IMR-90 (cell line): ENCODE data around the gene TF. TPM values are rescaled to one million over a fixed set of nuclear protein-coding genes. Genes with fewer than 3 reads are reported as not detected.

Source experiments
- ATAC-seq: fragments of 200-7000 bp; cut with Tn5 transposase; 2 replicates; pipeline ENCODE4 v1.9.1; 2020; ENCODE audit warnings: low read depth, mild to moderate bottlenecking, moderate library complexity
- BruUV-seq: library from RNA; stranded (reverse); fragments of 400-500 nt; replicated peaks from 2 replicates; lab custom pipeline; 2021; lab: Mats Ljungman, UMichigan
- CTCF ChIA-PET: fragments of 300-600 bp; formaldehyde crosslinking; extraction: SDS; loops from one replicate; lab custom pipeline; 2021; ENCODE audit warnings: antibody characterized with exemption; lab: Yijun Ruan, JAX
- POLR2A ChIA-PET: fragments of 300-600 bp; sonication (Branson Sonifier 250); formaldehyde crosslinking; loops from one replicate; lab custom pipeline; 2022; ENCODE audit warnings: antibody characterized with exemption; ENCODE audit not compliant: unreplicated experiment; lab: Charles Lee
- DNase-seq: peaks from one replicate; pipeline ENCODE4 v3.0.0; 2013
- H2AFZ ChIP-seq: replicated peaks from 2 replicates; pipeline ENCODE3; 2013; ENCODE audit warnings: low read length, mild to moderate bottlenecking; ENCODE audit not compliant: poor library complexity
- H2AK5ac ChIP-seq: 2 replicates; pipeline ENCODE4 v1.6.1; 2013; ENCODE audit warnings: low read depth, low read length, inconsistent platforms
- H2AK9ac ChIP-seq: replicated peaks from 2 replicates; pipeline ENCODE3; 2013; ENCODE audit warnings: mild to moderate bottlenecking, low read depth, low read length, moderate library complexity; ENCODE audit not compliant: poor library complexity
- H2BK120ac ChIP-seq: 2 replicates; pipeline ENCODE4 v1.6.1; 2013; ENCODE audit warnings: low read depth, low read length, inconsistent platforms
- H2BK15ac ChIP-seq: 3 replicates; pipeline ENCODE4 v1.6.1; 2013; ENCODE audit warnings: low read depth, low read length, inconsistent platforms
- H2BK20ac ChIP-seq: 2 replicates; pipeline ENCODE4 v1.6.1; 2013; ENCODE audit warnings: low read depth, mild to moderate bottlenecking, inconsistent platforms, low read length, moderate library complexity
- H2BK5ac ChIP-seq: 2 replicates; pipeline ENCODE4 v1.6.1; 2013; ENCODE audit warnings: mild to moderate bottlenecking, low read depth, low read length, inconsistent platforms; ENCODE audit not compliant: poor library complexity, severe bottlenecking
- H3K14ac ChIP-seq: replicated peaks from 2 replicates; pipeline ENCODE4 v1.6.1; 2013; ENCODE audit warnings: low read depth, low read length, inconsistent platforms
- H3K18ac ChIP-seq: 2 replicates; pipeline ENCODE4 v1.6.1; 2013; ENCODE audit warnings: low read depth, low read length, control low read depth
- H3K23ac ChIP-seq: 2 replicates; pipeline ENCODE4 v1.6.1; 2013; ENCODE audit warnings: low read depth, low read length, inconsistent platforms
- H3K27ac ChIP-seq: 2 replicates; pipeline ENCODE4 v1.5.1; 2013; ENCODE audit warnings: mild to moderate bottlenecking, control low read depth, low read length; ENCODE audit not compliant: insufficient read depth
- H3K27me3 ChIP-seq: 2 replicates; pipeline ENCODE4 v1.6.1; 2013; ENCODE audit warnings: low read length; ENCODE audit not compliant: control insufficient read depth, insufficient read depth
- H3K36me3 ChIP-seq: 2 replicates; pipeline ENCODE4 v1.6.1; 2013; ENCODE audit warnings: low read length, mixed read lengths; ENCODE audit not compliant: control insufficient read depth, insufficient read depth
- H3K4ac ChIP-seq: 2 replicates; pipeline ENCODE4 v1.6.1; 2013; ENCODE audit warnings: low read depth, low read length, inconsistent platforms
- H3K4me1 ChIP-seq: 2 replicates; pipeline ENCODE4 v1.6.1; 2013; ENCODE audit warnings: low read length, mixed read lengths; ENCODE audit not compliant: control insufficient read depth, insufficient read depth
- H3K4me2 ChIP-seq: 2 replicates; pipeline ENCODE4 v1.6.1; 2013; ENCODE audit warnings: low read depth, mild to moderate bottlenecking, control low read depth, low read length, moderate library complexity
- H3K4me3 ChIP-seq: 2 replicates; pipeline ENCODE4 v1.5.1; 2013; ENCODE audit warnings: low read depth, mild to moderate bottlenecking, control low read depth, low read length, moderate library complexity; ENCODE audit not compliant: insufficient read depth
- H3K56ac ChIP-seq: 2 replicates; pipeline ENCODE4 v1.6.1; 2013; ENCODE audit warnings: low read length, inconsistent platforms; ENCODE audit not compliant: insufficient read depth; ENCODE audit errors: extremely low read depth
- H3K79me1 ChIP-seq, 2 experiments: 2 replicates each; pipeline ENCODE4 v1.6.1; 2013; ENCODE audit warnings: low read length in 2 of 2, inconsistent platforms in 1 of 2, low read depth in 1 of 2
- H3K9ac ChIP-seq: 2 replicates; pipeline ENCODE4 v1.6.1; 2013; ENCODE audit warnings: low read depth, low read length, control low read depth
- H3K9me1 ChIP-seq: 2 replicates; pipeline ENCODE4 v1.6.1; 2013; ENCODE audit warnings: low read length, inconsistent platforms; ENCODE audit not compliant: insufficient read depth
- H3K9me3 ChIP-seq: 2 replicates; pipeline ENCODE4 v1.6.1; 2013; ENCODE audit warnings: low read length; ENCODE audit not compliant: control insufficient read depth, insufficient read depth
- H4K20me1 ChIP-seq: 2 replicates; pipeline ENCODE4 v1.6.1; 2013; ENCODE audit warnings: low read length, inconsistent platforms; ENCODE audit not compliant: insufficient read depth
- H4K5ac ChIP-seq: 2 replicates; pipeline ENCODE4 v1.6.1; 2013; ENCODE audit warnings: mild to moderate bottlenecking, low read depth, low read length, control low read depth
- H4K8ac ChIP-seq, 2 experiments: 2 replicates each; pipeline ENCODE4 v1.6.1; 2013; ENCODE audit warnings: low read depth in 2 of 2, low read length in 2 of 2, control low read depth in 1 of 2, inconsistent platforms in 1 of 2
- H4K91ac ChIP-seq: 2 replicates; pipeline ENCODE4 v1.6.1; 2013; ENCODE audit warnings: low read depth, low read length, inconsistent platforms; ENCODE audit not compliant: insufficient read depth
- BHLHE40 ChIP-seq: fragments of 150-350 bp; IDR thresholded peaks from 2 replicates; pipeline ENCODE4 v1.6.1; 2016; ENCODE audit warnings: mild to moderate bottlenecking, low read depth, low read length
- CEBPB ChIP-seq: IDR thresholded peaks from 2 replicates; pipeline ENCODE4 v1.6.1; 2012; ENCODE audit warnings: low read depth, low read length, improper control_type of control experiment
- CHD1 ChIP-seq: IDR thresholded peaks from 2 replicates; pipeline ENCODE4 v1.6.1; 2012; ENCODE audit warnings: low read depth, low read length, improper control_type of control experiment
- CTCF ChIP-seq: conservative IDR thresholded peaks from 2 replicates; pipeline ENCODE4 v1.5.1; 2012; ENCODE audit warnings: mild to moderate bottlenecking, low read depth, low read length, improper control_type of control experiment
- ELK1 ChIP-seq: fragments of 150-350 bp; IDR thresholded peaks from 2 replicates; pipeline ENCODE4 v1.6.1; 2016; ENCODE audit warnings: low read depth, mild to moderate bottlenecking, low read length, moderate library complexity, borderline replicate concordance
- MAFK ChIP-seq: IDR thresholded peaks from 2 replicates; pipeline ENCODE4 v1.6.1; 2012; ENCODE audit warnings: low read depth, low read length, improper control_type of control experiment
- MAZ ChIP-seq: IDR thresholded peaks from 2 replicates; pipeline ENCODE4 v1.6.1; 2012; ENCODE audit warnings: low read depth, mild to moderate bottlenecking, low read length, improper control_type of control experiment, moderate library complexity, borderline replicate concordance
- MXI1 ChIP-seq: IDR thresholded peaks from 2 replicates; pipeline ENCODE4 v1.6.1; 2012; ENCODE audit warnings: low read depth, mild to moderate bottlenecking, low read length, moderate library complexity, borderline replicate concordance
- NFE2L2 ChIP-seq: fragments of 150-350 bp; IDR thresholded peaks from 2 replicates; pipeline ENCODE4 v1.6.1; 2016; ENCODE audit warnings: low read depth, mild to moderate bottlenecking, low read length
- POLR2A ChIP-seq: IDR thresholded peaks from 2 replicates; pipeline ENCODE4 v1.6.1; 2012; ENCODE audit warnings: mild to moderate bottlenecking, low read depth, low read length
- RAD21 ChIP-seq: IDR thresholded peaks from 2 replicates; pipeline ENCODE4 v1.6.1; 2012; ENCODE audit warnings: low read length, improper control_type of control experiment
- RFX5 ChIP-seq: IDR thresholded peaks from 2 replicates; pipeline ENCODE4 v1.8.0; 2012; ENCODE audit warnings: low read depth, mild to moderate bottlenecking, low read length, moderate library complexity
- SMC3 ChIP-seq: fragments of 150-350 bp; IDR thresholded peaks from 2 replicates; pipeline ENCODE4 v1.6.1; 2016; ENCODE audit warnings: low read depth, mild to moderate bottlenecking, antibody characterized with exemption, low read length, moderate library complexity
- USF2 ChIP-seq: fragments of 150-350 bp; IDR thresholded peaks from 2 replicates; pipeline ENCODE4 v1.6.1; 2017; ENCODE audit warnings: mild to moderate bottlenecking, antibody characterized with exemption, low read length, low read depth
- dilution Hi-C: fragments of 300-500 bp; cut with HindIII; formaldehyde crosslinking; loops from one replicate; pipeline ENCODE4 v1.14.3; 2018; ENCODE audit warnings: low sequenced_read_pairs; ENCODE audit not compliant: unreplicated experiment
- in situ Hi-C: fragments of 300-500 bp; cut with MboI; formaldehyde crosslinking; loops from 3 replicates; pipeline ENCODE4 v1.14.3; 2019; ENCODE audit warnings: low sequenced_read_pairs, inconsistent platforms, mixed read lengths
- intact Hi-C: fragments of 100-400 bp; cut with micrococcal nuclease; formaldehyde crosslinking; loops from 2 replicates; pipeline ENCODE4 v1.10.0; 2022
- polyA plus RNA-seq, 3 experiments: library from polyadenylated mRNA; depleted of rRNA; stranded (reverse); fragments of >200 nt; gene quantifications; 2 replicates each; pipeline ENCODE4 v1.2.3, GENCODE V29; 2012; ENCODE audit warnings: low replicate concordance in 1 of 3
- total RNA-seq: library from RNA; depleted of rRNA; stranded (reverse); fragments of >200 nt; gene quantifications from 2 replicates; pipeline ENCODE4 v1.2.3, GENCODE V29; 2012

TF gene
- total and polyA plus RNA-seq, 2 of the 4 experiments (the other 2 are of a cell fraction): 0.07 TPM; not detected in 1

GRCh38 chr3:133730993-133731392 is 15.2 kb upstream of the TF start:
- in situ Hi-C loops (no loop called here), dilution Hi-C loops (no loop called here), intact Hi-C loops (no loop called here)
- Histone ChIP-seq H3K14ac (no peak overlapping the region), H2AK5ac (no peak overlapping the region), H2BK15ac (no peak overlapping the region), H3K56ac (no peak overlapping the region), H2BK5ac (no peak overlapping the region), H3K9ac (no peak overlapping the region), H2BK120ac (no peak overlapping the region), H2BK20ac (no peak overlapping the region), H3K4me1 (no peaks in the 10 kb centered on the region), H3K79me1 (no peaks in the 10 kb centered on the region), H3K36me3 (no peaks in the 10 kb centered on the region), H4K5ac (no peak overlapping the region), H3K9me3 (no peaks in the 10 kb centered on the region), H2AFZ (no peak overlapping the region), H4K20me1 (no peaks in the 10 kb centered on the region), H3K18ac (no peak overlapping the region), H3K4ac (no peak overlapping the region), H3K27me3 (no peaks in the 10 kb centered on the region; the same call in 1 of the 2 replicates), H4K91ac (no peak overlapping the region), H3K4me2 (no peak overlapping the region), H3K23ac (no peak overlapping the region), H3K9me1 (no peaks in the 10 kb centered on the region), H3K27ac (no peak overlapping the region), H3K4me3 (no peak overlapping the region), H2AK9ac (no peak overlapping the region), H4K8ac (no peak overlapping the region)
- POLR2A ChIA-PET: no interaction called here
- no TSS peak for BruUV-seq
- DNase-seq: no peak
- TF ChIP-seq ELK1 (no peak), CTCF (no peak), RFX5 (no peak), MAZ (no peak), RAD21 (no peak), MXI1 (no peak), POLR2A (no peak), SMC3 (no peak), USF2 (no peak), CHD1 (no peak), BHLHE40 (no peak), NFE2L2 (no peak), MAFK (no peak), CEBPB (no peak)
- CTCF ChIA-PET: no interaction called here
- ATAC-seq: no peak
